Measurements from ENCODE around the gene DEFB125. TPM values are rescaled to one million over a fixed set of nuclear protein-coding genes. Genes with fewer than 3 reads are reported as not detected.

The DEFB125 gene
- total and polyA plus RNA-seq, 2 donors from 2014 or later = not detected

GRCh38 chr20:64766-65322 is 22.6 kb upstream of the DEFB125 start:
- no peak overlapping the region for H3K4me3 ChIP-seq (ENCODE audit: low read length in 3 of 3)
- no peaks in the 10 kb centered on the region for H3K27me3 ChIP-seq (ENCODE audit: control insufficient read depth, insufficient read depth, low read length)
- no peak for TF ChIP-seq CTCF (IDR thresholded peaks at IDR 0.05; ENCODE audit: borderline replicate concordance, extremely low read depth, insufficient read depth)
- H3K27ac ChIP-seq (ENCODE audit: low read depth in 2 of 2, low read length in 2 of 2) = no peak overlapping the region
- H3K36me3 ChIP-seq (ENCODE audit: control insufficient read depth in 2 of 3, insufficient read depth in 3 of 3, low read length in 3 of 3) = no peaks in the 10 kb centered on the region
- intact Hi-C loops (cut with DNase I) = no loop called here
- FAIRE-seq (no peak), DNase-seq (no peak)
- no peak overlapping the region for H3K9ac ChIP-seq (ENCODE audit: low read length in 3 of 3)
- no peaks in the 10 kb centered on the region for H3K4me1 ChIP-seq (ENCODE audit: control insufficient read depth in 2 of 3, insufficient read depth in 2 of 3, low read depth in 1 of 3, low read length in 3 of 3)
- peaks cover 0 to 33% (median 20%) of the 10 kb centered on the region in 3 donors for H3K9me3 ChIP-seq (ENCODE audit: control insufficient read depth in 2 of 3, insufficient read depth in 1 of 3, low read length in 3 of 3)

- intact Hi-C loops (cut with DNase I) = no loop called here
- no peak overlapping the region for H3K9ac ChIP-seq (ENCODE audit: low read length in 3 of 3)
- no peak for TF ChIP-seq CTCF (IDR thresholded peaks at IDR 0.05; ENCODE audit: borderline replicate concordance, extremely low read depth, insufficient read depth)
- no peak overlapping the region for H3K4me3 ChIP-seq (ENCODE audit: low read length in 3 of 3)
- no peaks in the 10 kb centered on the region for H3K36me3 ChIP-seq (ENCODE audit: control insufficient read depth in 2 of 3, insufficient read depth in 3 of 3, low read length in 3 of 3)
- FAIRE-seq (no peak), DNase-seq (no peak)
- no peaks in the 10 kb centered on the region for H3K27me3 ChIP-seq (ENCODE audit: control insufficient read depth, insufficient read depth, low read length)
- peaks cover 0 to 8% (median 0%) of the 10 kb centered on the region in 3 donors for H3K9me3 ChIP-seq (ENCODE audit: control insufficient read depth in 2 of 3, insufficient read depth in 1 of 3, low read length in 3 of 3)
- H3K4me1 ChIP-seq (ENCODE audit: control insufficient read depth in 2 of 3, insufficient read depth in 2 of 3, low read depth in 1 of 3, low read length in 3 of 3) = no peaks in the 10 kb centered on the region
- H3K27ac ChIP-seq (ENCODE audit: low read depth in 2 of 2, low read length in 2 of 2) = no peak overlapping the region
These were observed 10.2 kb upstream of the DEFB125 start for GRCh38 chr20:77231-77630.

- H3K36me3 ChIP-seq (ENCODE audit: control insufficient read depth in 2 of 3, insufficient read depth in 3 of 3, low read length in 3 of 3) = no peaks in the 10 kb centered on the region
- TF ChIP-seq CTCF (IDR thresholded peaks at IDR 0.05; ENCODE audit: borderline replicate concordance, extremely low read depth, insufficient read depth) = no peak
- intact Hi-C loops (cut with DNase I) = no loop called here
- H3K27me3 ChIP-seq (ENCODE audit: control insufficient read depth, insufficient read depth, low read length) = no peaks in the 10 kb centered on the region
- no peak for DNase-seq
- H3K4me1 ChIP-seq (ENCODE audit: control insufficient read depth in 2 of 3, insufficient read depth in 2 of 3, low read depth in 1 of 3, low read length in 3 of 3) = no peaks in the 10 kb centered on the region
- no peak overlapping the region for H3K9ac ChIP-seq (ENCODE audit: low read length in 3 of 3)
- H3K27ac ChIP-seq (ENCODE audit: low read depth in 2 of 2, low read length in 2 of 2) = no peak overlapping the region
- FAIRE-seq = no peak
- H3K4me3 ChIP-seq (ENCODE audit: low read length in 3 of 3) = no peak overlapping the region
- H3K9me3 ChIP-seq (ENCODE audit: control insufficient read depth in 2 of 3, insufficient read depth in 1 of 3, low read length in 3 of 3) = peaks cover 0 to 8% (median 0%) of the 10 kb centered on the region in 3 donors
These were observed 9.1 kb upstream of the DEFB125 start for GRCh38 chr20:78338-78737.

- Histone ChIP-seq H3K4me1 (ENCODE audit: control insufficient read depth in 2 of 3, insufficient read depth in 2 of 3, low read depth in 1 of 3, low read length in 3 of 3) (no peaks in the 10 kb centered on the region), H3K4me3 (ENCODE audit: low read length in 3 of 3) (no peak overlapping the region), H3K27me3 (ENCODE audit: control insufficient read depth, insufficient read depth, low read length) (no peaks in the 10 kb centered on the region), H3K36me3 (ENCODE audit: control insufficient read depth in 2 of 3, insufficient read depth in 3 of 3, low read length in 3 of 3) (no peaks in the 10 kb centered on the region), H3K9me3 (ENCODE audit: control insufficient read depth in 2 of 3, insufficient read depth in 1 of 3, low read length in 3 of 3) (peaks cover 0 to 6% (median 0%) of the 10 kb centered on the region in 3 donors), H3K9ac (ENCODE audit: low read length in 3 of 3) (no peak overlapping the region), H3K27ac (ENCODE audit: low read depth in 2 of 2, low read length in 2 of 2) (no peak overlapping the region)
- intact Hi-C loops (cut with DNase I) = no loop called here
- no peak for TF ChIP-seq CTCF (IDR thresholded peaks at IDR 0.05; ENCODE audit: borderline replicate concordance, extremely low read depth, insufficient read depth)
- DNase-seq (no peak), FAIRE-seq (no peak)
These were observed 7.9 kb upstream of the DEFB125 start for GRCh38 chr20:79565-79964.

All from kidney (tissue), 14 donors.